ENCODE measurements around the gene FOXD1. TPM values are rescaled to one million over a fixed set of nuclear protein-coding genes. Genes with fewer than 3 reads are reported as not detected.
A peak's percentile ranks its signal among the peaks of the same experiment; 100 is the strongest.

FOXD1 gene
- polyA plus RNA-seq, 1 donor from 2014 or later, result not detected

- Histone ChIP-seq H3K79me2 (replicated peaks; ENCODE audit: insufficient read depth, low read length) (peaks cover 35% of the 10 kb centered on the region), H2AFZ (ENCODE audit: low read depth, low read length) (peak overlapping the region; percentile 97), H3K27ac (ENCODE audit: low read length) (peak overlapping the region; percentile 93), H3K9me2 (ENCODE audit: insufficient read depth, low read length) (no peaks in the 10 kb centered on the region), H3K27me3 (ENCODE audit: insufficient read depth, low read depth, low read length) (no peaks in the 10 kb centered on the region), H3K9me3 (ENCODE audit: low read length) (no peaks in the 10 kb centered on the region), H3K9ac (ENCODE audit: low read length) (no peak overlapping the region), H4K20me1 (ENCODE audit: insufficient read depth) (no peaks in the 10 kb centered on the region), H3K36me3 (ENCODE audit: insufficient read depth, low read length) (no peaks in the 10 kb centered on the region), H3K4me3 (ENCODE audit: low read length) (peak overlapping the region; percentile 91), H3F3A (ENCODE audit: insufficient read depth, low read length, poor library complexity, severe bottlenecking) (peaks cover 4% of the 10 kb centered on the region), H3K4me2 (ENCODE audit: low read length) (peak overlapping the region; percentile 92)
- TF ChIP-seq, protein P1, sequence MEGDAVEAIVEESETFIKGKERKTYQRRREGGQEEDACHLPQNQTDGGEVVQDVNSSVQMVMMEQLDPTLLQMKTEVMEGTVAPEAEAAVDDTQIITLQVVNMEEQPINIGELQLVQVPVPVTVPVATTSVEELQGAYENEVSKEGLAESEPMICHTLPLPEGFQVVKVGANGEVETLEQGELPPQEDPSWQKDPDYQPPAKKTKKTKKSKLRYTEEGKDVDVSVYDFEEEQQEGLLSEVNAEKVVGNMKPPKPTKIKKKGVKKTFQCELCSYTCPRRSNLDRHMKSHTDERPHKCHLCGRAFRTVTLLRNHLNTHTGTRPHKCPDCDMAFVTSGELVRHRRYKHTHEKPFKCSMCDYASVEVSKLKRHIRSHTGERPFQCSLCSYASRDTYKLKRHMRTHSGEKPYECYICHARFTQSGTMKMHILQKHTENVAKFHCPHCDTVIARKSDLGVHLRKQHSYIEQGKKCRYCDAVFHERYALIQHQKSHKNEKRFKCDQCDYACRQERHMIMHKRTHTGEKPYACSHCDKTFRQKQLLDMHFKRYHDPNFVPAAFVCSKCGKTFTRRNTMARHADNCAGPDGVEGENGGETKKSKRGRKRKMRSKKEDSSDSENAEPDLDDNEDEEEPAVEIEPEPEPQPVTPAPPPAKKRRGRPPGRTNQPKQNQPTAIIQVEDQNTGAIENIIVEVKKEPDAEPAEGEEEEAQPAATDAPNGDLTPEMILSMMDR (IDR thresholded peaks at IDR 0.05; ENCODE audit: poor library complexity, severe bottlenecking), result peak; percentile 34
- no peak for TF ChIP-seq RAD21 (conservative IDR thresholded peaks at IDR 0.05)
Observed at GRCh38 chr5:73496984-73497457, 48.4 kb upstream of the FOXD1 start.

DNA sequence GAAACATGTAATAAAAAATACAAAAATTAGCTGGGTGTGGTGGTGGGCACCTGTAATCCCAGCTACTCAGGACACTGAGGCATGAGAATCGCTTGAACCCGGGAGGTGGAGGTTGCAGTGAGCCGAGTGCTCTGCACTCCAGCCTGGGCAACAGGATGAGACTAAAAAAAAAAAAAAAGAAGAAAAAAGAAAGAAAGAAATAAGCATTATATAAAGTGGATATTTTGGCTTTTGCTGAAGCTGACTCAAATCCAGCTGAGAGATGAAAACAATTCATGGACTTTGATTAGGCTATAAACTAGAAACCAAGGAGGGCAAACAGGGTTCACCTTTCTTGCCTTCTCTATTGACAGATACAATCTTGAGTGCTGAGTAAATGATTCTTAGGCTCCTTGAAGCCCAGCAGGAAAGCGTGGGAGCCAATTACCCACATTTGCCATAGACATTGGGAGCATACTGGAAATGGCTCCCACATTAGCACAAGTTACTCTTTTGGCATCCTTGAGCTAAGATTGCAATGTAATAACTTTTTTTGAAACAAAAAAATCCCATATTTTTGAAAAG lies 47.3 kb upstream of the FOXD1 start:
- Histone ChIP-seq H3K79me2 (replicated peaks; ENCODE audit: insufficient read depth, low read length) (peaks cover 26% of the 10 kb centered on the region), H4K20me1 (ENCODE audit: insufficient read depth) (no peaks in the 10 kb centered on the region), H3K36me3 (ENCODE audit: insufficient read depth, low read length) (no peaks in the 10 kb centered on the region), H3K4me3 (ENCODE audit: low read length) (no peak overlapping the region), H3K9ac (ENCODE audit: low read length) (no peak overlapping the region), H3K9me3 (ENCODE audit: low read length) (no peaks in the 10 kb centered on the region), H3K27ac (ENCODE audit: low read length) (no peak overlapping the region), H3K9me2 (ENCODE audit: insufficient read depth, low read length) (no peaks in the 10 kb centered on the region), H3F3A (ENCODE audit: insufficient read depth, low read length, poor library complexity, severe bottlenecking) (peaks cover 4% of the 10 kb centered on the region), H3K27me3 (ENCODE audit: insufficient read depth, low read depth, low read length) (no peaks in the 10 kb centered on the region), H3K4me2 (ENCODE audit: low read length) (no peak overlapping the region), H2AFZ (ENCODE audit: low read depth, low read length) (no peak overlapping the region)
- TF ChIP-seq TAF1 (IDR thresholded peaks at IDR 0.05; ENCODE audit: low read depth) (no peak), EZH2 (IDR thresholded peaks at IDR 0.05; ENCODE audit: borderline replicate concordance, insufficient read depth, low read length, poor library complexity, severe bottlenecking) (no peak), EP300 (conservative IDR thresholded peaks at IDR 0.05; ENCODE audit: poor library complexity, severe bottlenecking) (no peak), SMC3 (conservative IDR thresholded peaks at IDR 0.05; ENCODE audit: poor library complexity) (no peak), MXI1 (conservative IDR thresholded peaks at IDR 0.05; ENCODE audit: poor library complexity, severe bottlenecking) (no peak), POLR2AphosphoS5 (IDR thresholded peaks at IDR 0.05) (no peak), RAD21 (conservative IDR thresholded peaks at IDR 0.05) (no peak)
- TF ChIP-seq, protein P2, sequence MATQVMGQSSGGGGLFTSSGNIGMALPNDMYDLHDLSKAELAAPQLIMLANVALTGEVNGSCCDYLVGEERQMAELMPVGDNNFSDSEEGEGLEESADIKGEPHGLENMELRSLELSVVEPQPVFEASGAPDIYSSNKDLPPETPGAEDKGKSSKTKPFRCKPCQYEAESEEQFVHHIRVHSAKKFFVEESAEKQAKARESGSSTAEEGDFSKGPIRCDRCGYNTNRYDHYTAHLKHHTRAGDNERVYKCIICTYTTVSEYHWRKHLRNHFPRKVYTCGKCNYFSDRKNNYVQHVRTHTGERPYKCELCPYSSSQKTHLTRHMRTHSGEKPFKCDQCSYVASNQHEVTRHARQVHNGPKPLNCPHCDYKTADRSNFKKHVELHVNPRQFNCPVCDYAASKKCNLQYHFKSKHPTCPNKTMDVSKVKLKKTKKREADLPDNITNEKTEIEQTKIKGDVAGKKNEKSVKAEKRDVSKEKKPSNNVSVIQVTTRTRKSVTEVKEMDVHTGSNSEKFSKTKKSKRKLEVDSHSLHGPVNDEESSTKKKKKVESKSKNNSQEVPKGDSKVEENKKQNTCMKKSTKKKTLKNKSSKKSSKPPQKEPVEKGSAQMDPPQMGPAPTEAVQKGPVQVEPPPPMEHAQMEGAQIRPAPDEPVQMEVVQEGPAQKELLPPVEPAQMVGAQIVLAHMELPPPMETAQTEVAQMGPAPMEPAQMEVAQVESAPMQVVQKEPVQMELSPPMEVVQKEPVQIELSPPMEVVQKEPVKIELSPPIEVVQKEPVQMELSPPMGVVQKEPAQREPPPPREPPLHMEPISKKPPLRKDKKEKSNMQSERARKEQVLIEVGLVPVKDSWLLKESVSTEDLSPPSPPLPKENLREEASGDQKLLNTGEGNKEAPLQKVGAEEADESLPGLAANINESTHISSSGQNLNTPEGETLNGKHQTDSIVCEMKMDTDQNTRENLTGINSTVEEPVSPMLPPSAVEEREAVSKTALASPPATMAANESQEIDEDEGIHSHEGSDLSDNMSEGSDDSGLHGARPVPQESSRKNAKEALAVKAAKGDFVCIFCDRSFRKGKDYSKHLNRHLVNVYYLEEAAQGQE (IDR thresholded peaks at IDR 0.05; ENCODE audit: borderline replicate concordance), result no peak
- TF ChIP-seq, protein P1 (IDR thresholded peaks at IDR 0.05; ENCODE audit: poor library complexity, severe bottlenecking), result no peak

All from neural cell (in vitro differentiated cells).